Right lobe of liver (tissue), 4 donors: ENCODE measurements around the gene APOL6.

Source experiments
- POLR2A ChIP-seq: fragments of 450-650 bp; IDR thresholded peaks from one replicate; pipeline ENCODE4 v1.6.1; 2017; ENCODE audit warnings: antibody characterized with exemption, mild to moderate bottlenecking
- TF ChIP-seq, protein P1 (sequence below), 4 donors: fragments of 200-600 bp in 3 of 4; fragments of 450-650 bp in 1 of 4; IDR thresholded peaks; one replicate each; pipeline versions ENCODE4 v1.5.1 to v1.8.0; 2016 to 2022; ENCODE audit warnings: antibody characterized with exemption in 4 of 4, mild to moderate bottlenecking in 2 of 4
- donor health status: DM: no; HTN: no; CAD: no.
- donor health status: DM: no; HTN: no; CAD: no.
- donor health status: DM: no; HTN: yes; CAD: no.

DNA sequence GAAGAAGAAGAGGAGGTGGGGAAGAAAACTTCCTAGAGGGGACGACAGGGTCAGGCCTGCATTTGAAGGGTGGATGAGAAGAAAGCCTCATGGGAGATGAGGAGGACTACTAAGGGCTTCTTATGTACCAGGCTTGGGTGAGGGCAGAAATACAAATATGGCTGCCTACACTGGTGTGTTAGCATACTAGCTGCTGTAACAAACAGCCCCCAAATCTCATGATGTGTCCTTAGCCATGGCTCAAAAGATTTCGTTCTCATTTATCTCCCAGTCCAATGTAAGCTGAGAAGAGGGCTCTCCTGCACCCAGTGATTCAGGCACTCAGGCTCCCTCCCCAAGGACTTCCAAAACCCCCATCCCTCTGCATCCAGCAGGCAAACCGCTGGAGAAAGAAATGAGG, 19.5 kb upstream of the APOL6 start:
- TF ChIP-seq, protein P1, sequence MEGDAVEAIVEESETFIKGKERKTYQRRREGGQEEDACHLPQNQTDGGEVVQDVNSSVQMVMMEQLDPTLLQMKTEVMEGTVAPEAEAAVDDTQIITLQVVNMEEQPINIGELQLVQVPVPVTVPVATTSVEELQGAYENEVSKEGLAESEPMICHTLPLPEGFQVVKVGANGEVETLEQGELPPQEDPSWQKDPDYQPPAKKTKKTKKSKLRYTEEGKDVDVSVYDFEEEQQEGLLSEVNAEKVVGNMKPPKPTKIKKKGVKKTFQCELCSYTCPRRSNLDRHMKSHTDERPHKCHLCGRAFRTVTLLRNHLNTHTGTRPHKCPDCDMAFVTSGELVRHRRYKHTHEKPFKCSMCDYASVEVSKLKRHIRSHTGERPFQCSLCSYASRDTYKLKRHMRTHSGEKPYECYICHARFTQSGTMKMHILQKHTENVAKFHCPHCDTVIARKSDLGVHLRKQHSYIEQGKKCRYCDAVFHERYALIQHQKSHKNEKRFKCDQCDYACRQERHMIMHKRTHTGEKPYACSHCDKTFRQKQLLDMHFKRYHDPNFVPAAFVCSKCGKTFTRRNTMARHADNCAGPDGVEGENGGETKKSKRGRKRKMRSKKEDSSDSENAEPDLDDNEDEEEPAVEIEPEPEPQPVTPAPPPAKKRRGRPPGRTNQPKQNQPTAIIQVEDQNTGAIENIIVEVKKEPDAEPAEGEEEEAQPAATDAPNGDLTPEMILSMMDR (IDR thresholded peaks at IDR 0.05): no peak
- TF ChIP-seq POLR2A: no peak
